Measurements from ENCODE around the gene CDX1. TPM values are rescaled to one million over a fixed set of nuclear protein-coding genes. Genes with fewer than 3 reads are reported as not detected.

CDX1 gene
- total RNA-seq, 1 donor from 2014 or later: not detected

DNA sequence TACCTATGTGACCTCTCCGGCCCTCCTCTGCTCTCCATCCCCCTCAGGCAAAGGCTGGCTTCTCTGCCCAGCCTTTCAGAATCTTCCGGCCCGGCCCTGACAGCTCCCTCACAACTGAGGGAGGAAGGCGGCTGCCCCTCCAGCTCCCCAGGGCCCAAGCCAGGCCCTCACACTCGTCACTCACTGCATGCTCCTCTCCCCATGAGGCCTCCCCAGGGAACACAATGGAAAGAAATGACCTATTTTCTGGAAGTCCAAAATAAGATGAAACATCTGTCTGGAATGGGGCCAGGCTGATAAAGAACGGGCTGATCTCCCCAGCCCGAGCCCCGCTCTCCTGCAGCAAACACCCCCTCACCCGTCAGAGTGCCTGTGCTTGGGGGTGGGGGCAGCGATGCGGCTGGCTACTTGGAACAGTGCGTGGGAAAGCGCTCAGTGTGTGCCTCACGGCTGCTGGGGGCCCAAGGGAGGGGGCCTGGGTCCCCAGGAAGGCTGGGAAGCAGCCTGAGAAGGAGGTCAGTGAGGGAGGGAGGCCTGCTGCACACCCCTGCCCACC lies 22.3 kb upstream of the CDX1 start:
- H3K27ac ChIP-seq: no peak overlapping the region
- no peak overlapping the region for H3K4me3 Mint-ChIP-seq
- TF ChIP-seq EZH2phosphoT487 (IDR thresholded peaks at IDR 0.05): no peak
- TF ChIP-seq CTCF (IDR thresholded peaks at IDR 0.05): no peak
- no peak for TF ChIP-seq EZH2 (IDR thresholded peaks at IDR 0.05)
- H3K9me3 ChIP-seq (ENCODE audit: low read depth): no peaks in the 10 kb centered on the region
- H3K27me3 ChIP-seq: no peaks in the 10 kb centered on the region
- H4K20me1 ChIP-seq (ENCODE audit: low read depth): no peaks in the 10 kb centered on the region
- H3K4me3 ChIP-seq: no peak overlapping the region
- H3K27me3 Mint-ChIP-seq (ENCODE audit: insufficient read depth, low read depth): peaks cover 3% of the 10 kb centered on the region
- peak overlapping the region; percentile 15 for H2AFZ ChIP-seq (replicated peaks)
- H3K79me2 ChIP-seq (ENCODE audit: low read depth): no peaks in the 10 kb centered on the region
- no peaks in the 10 kb centered on the region for H3K9me3 Mint-ChIP-seq
- no peak for DNase-seq (ENCODE audit: low spot score)
- H3K9ac ChIP-seq: no peak overlapping the region
- peaks cover 38% of the 10 kb centered on the region for H3K4me1 ChIP-seq
- peak overlapping the region; percentile 30 for H3K4me2 ChIP-seq
- peaks cover 65% of the 10 kb centered on the region for H3K4me1 Mint-ChIP-seq
- H3K36me3 Mint-ChIP-seq: peaks cover 2% of the 10 kb centered on the region
- no peaks in the 10 kb centered on the region for H3K36me3 ChIP-seq
- H3F3A ChIP-seq (ENCODE audit: low read depth): peaks cover 7% of the 10 kb centered on the region
- peak overlapping the region; percentile 69 for H3K27ac Mint-ChIP-seq

DNA sequence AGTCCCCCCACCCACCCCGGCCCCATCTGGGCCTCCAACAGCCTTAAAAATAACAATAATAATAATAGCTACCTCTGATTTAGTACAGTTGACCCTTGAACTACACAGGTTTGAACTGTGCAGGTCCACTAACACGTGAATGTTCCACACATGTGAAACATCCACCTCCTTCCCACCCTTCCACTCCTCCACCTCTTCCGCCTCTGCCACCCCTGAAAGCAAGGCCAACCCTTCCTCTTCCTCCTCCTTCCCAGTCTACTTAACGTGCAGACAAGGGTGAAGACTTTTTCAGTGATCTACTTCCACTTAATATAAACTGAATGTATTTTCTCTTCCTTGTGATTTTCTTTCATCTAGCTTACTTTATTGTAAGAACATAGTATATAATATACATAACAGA lies 21.7 kb upstream of the CDX1 start:
- H3K27me3 Mint-ChIP-seq (ENCODE audit: insufficient read depth, low read depth): peaks cover 3% of the 10 kb centered on the region
- H3K4me3 Mint-ChIP-seq: peak overlapping the region; percentile 2
- H3K4me1 Mint-ChIP-seq: peaks cover 62% of the 10 kb centered on the region
- Histone ChIP-seq H3K4me2 (peak overlapping the region; percentile 9), H3K4me1 (peaks cover 36% of the 10 kb centered on the region), H4K20me1 (ENCODE audit: low read depth) (no peaks in the 10 kb centered on the region), H3F3A (ENCODE audit: low read depth) (peaks cover 7% of the 10 kb centered on the region), H3K4me3 (no peak overlapping the region), H3K27ac (no peak overlapping the region), H3K27me3 (no peaks in the 10 kb centered on the region), H2AFZ (replicated peaks) (no peak overlapping the region), H3K36me3 (no peaks in the 10 kb centered on the region), H3K9me3 (ENCODE audit: low read depth) (no peaks in the 10 kb centered on the region), H3K79me2 (ENCODE audit: low read depth) (no peaks in the 10 kb centered on the region), H3K9ac (no peak overlapping the region)
- DNase-seq (ENCODE audit: low spot score): no peak
- H3K36me3 Mint-ChIP-seq: peaks cover 2% of the 10 kb centered on the region
- TF ChIP-seq CTCF (IDR thresholded peaks at IDR 0.05): no peak
- no peak for TF ChIP-seq EZH2 (IDR thresholded peaks at IDR 0.05)
- TF ChIP-seq EZH2phosphoT487 (IDR thresholded peaks at IDR 0.05): no peak
- peak overlapping the region; percentile 26 for H3K27ac Mint-ChIP-seq
- no peaks in the 10 kb centered on the region for H3K9me3 Mint-ChIP-seq

DNA sequence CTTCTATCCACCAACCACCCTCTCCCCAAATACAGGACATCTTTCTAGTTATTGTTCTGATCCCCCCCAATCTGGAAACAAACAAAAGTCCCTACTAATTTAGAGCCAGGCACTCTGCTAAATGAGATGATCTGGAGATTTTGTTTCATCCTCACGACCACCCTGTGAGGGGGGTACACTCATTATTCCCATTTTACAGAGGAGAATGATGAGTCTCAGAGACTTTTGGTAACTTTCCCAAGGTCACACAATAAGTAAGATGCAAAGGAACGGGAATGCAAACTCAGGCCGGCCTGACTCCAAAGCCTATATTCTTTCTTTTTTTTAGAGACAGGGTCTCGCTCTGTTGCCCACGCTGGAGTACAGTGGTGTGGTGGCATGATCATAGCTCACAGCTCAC lies 20.3 kb upstream of the CDX1 start:
- Histone ChIP-seq H3K4me1 (peaks cover 32% of the 10 kb centered on the region), H4K20me1 (ENCODE audit: low read depth) (no peaks in the 10 kb centered on the region), H3K27ac (no peak overlapping the region), H3F3A (ENCODE audit: low read depth) (peaks cover 6% of the 10 kb centered on the region), H3K36me3 (no peaks in the 10 kb centered on the region), H3K79me2 (ENCODE audit: low read depth) (no peaks in the 10 kb centered on the region), H2AFZ (replicated peaks) (no peak overlapping the region), H3K27me3 (no peaks in the 10 kb centered on the region), H3K4me3 (no peak overlapping the region), H3K9me3 (ENCODE audit: low read depth) (no peaks in the 10 kb centered on the region), H3K4me2 (no peak overlapping the region), H3K9ac (no peak overlapping the region)
- no peaks in the 10 kb centered on the region for H3K9me3 Mint-ChIP-seq
- no peak for DNase-seq (ENCODE audit: low spot score)
- H3K27ac Mint-ChIP-seq: peak overlapping the region; percentile 62
- peaks cover 5% of the 10 kb centered on the region for H3K27me3 Mint-ChIP-seq (ENCODE audit: insufficient read depth, low read depth)
- H3K36me3 Mint-ChIP-seq: peaks cover 2% of the 10 kb centered on the region
- peaks cover 54% of the 10 kb centered on the region for H3K4me1 Mint-ChIP-seq
- no peak overlapping the region for H3K4me3 Mint-ChIP-seq
- TF ChIP-seq EZH2phosphoT487 (IDR thresholded peaks at IDR 0.05): no peak

GRCh38 chr5:150146862-150147601 lies 19.5 kb upstream of the CDX1 start:
- Histone ChIP-seq H3F3A (ENCODE audit: low read depth) (no peaks in the 10 kb centered on the region), H2AFZ (replicated peaks) (no peak overlapping the region), H3K4me2 (no peak overlapping the region), H3K9ac (peak overlapping the region; percentile 29), H4K20me1 (ENCODE audit: low read depth) (no peaks in the 10 kb centered on the region), H3K36me3 (no peaks in the 10 kb centered on the region), H3K27ac (no peak overlapping the region), H3K79me2 (ENCODE audit: low read depth) (no peaks in the 10 kb centered on the region), H3K9me3 (ENCODE audit: low read depth) (no peaks in the 10 kb centered on the region), H3K27me3 (no peaks in the 10 kb centered on the region), H3K4me1 (peaks cover 26% of the 10 kb centered on the region), H3K4me3 (no peak overlapping the region)
- TF ChIP-seq CTCF (IDR thresholded peaks at IDR 0.05) (no peak), EZH2 (IDR thresholded peaks at IDR 0.05) (no peak), EZH2phosphoT487 (IDR thresholded peaks at IDR 0.05) (no peak)
- Mint-ChIP-seq H3K4me3 (no peak overlapping the region), H3K4me1 (peaks cover 46% of the 10 kb centered on the region), H3K36me3 (peaks cover 2% of the 10 kb centered on the region), H3K27ac (peak overlapping the region; percentile 75), H3K27me3 (ENCODE audit: insufficient read depth, low read depth) (peaks cover 2% of the 10 kb centered on the region), H3K9me3 (no peaks in the 10 kb centered on the region)
- no peak for DNase-seq (ENCODE audit: low spot score)

All from neural progenitor cell (in vitro differentiated cells).